Measurements from ENCODE around the gene IL21R. TPM values are rescaled to one million over a fixed set of nuclear protein-coding genes. Genes with fewer than 3 reads are reported as not detected.
A peak's percentile ranks its signal among the peaks of the same experiment; 100 is the strongest.

IL21R gene
- total RNA-seq, 3 donors from 2014 or later (not counting 1 experiment from before 2014, with no cell fraction given) = 24.3 to 45.7 (median 26.5) TPM

DNA sequence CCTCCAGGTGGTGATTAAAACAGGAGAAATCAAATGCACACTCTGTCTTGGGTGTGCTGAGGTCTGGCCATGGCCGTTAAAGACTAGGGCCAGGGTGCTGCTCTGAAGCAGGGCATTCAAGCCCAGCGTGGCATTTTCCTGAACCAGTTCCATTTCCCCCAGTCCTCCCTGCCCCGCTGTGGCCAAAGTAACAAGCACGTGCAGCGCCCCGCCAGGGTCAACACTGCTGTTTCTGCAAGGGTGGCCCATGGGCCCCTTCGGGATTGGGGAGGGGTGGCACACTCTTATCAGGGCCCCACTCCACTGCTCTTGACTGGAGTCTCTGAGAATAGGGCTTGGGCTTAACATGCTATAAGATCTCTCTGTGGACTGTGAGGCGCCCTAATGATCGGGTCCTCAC is 72.9 kb downstream of the IL21R start:
- Histone ChIP-seq H3K36me3 (ENCODE audit: control insufficient read depth, insufficient read depth, low read length) (peaks cover 73% of the 10 kb centered on the region), H3K4me1 (ENCODE audit: control insufficient read depth, insufficient read depth, low read length) (no peaks in the 10 kb centered on the region), H3K9me3 (ENCODE audit: control insufficient read depth, insufficient read depth, low read length) (no peaks in the 10 kb centered on the region), H3K4me3 (ENCODE audit: low read length) (no peak overlapping the region), H3K27me3 (ENCODE audit: control insufficient read depth, insufficient read depth, low read length) (no peaks in the 10 kb centered on the region), H3K27ac (ENCODE audit: low read length) (no peak overlapping the region)
- Mint-ChIP-seq H3K36me3 (peaks cover 50% of the 10 kb centered on the region), H3K9me3 (no peaks in the 10 kb centered on the region), H3K4me1 (peaks cover 0 to 13% of the 10 kb centered on the region in 2 donors), H3K27me3 (ENCODE audit: low read depth in 2 of 2) (no peaks in the 10 kb centered on the region), H3K4me3 (no peak overlapping the region), H3K27ac (peak overlapping the region in 1 of 2 donors; percentile 59)
- intact Hi-C loops (cut with micrococcal nuclease) = no loop called here
- WGBS (ENCODE audit: insufficient coverage) = 96% methylated on average over 9 of the region's 9 CpGs
- TF ChIP-seq, protein P1, sequence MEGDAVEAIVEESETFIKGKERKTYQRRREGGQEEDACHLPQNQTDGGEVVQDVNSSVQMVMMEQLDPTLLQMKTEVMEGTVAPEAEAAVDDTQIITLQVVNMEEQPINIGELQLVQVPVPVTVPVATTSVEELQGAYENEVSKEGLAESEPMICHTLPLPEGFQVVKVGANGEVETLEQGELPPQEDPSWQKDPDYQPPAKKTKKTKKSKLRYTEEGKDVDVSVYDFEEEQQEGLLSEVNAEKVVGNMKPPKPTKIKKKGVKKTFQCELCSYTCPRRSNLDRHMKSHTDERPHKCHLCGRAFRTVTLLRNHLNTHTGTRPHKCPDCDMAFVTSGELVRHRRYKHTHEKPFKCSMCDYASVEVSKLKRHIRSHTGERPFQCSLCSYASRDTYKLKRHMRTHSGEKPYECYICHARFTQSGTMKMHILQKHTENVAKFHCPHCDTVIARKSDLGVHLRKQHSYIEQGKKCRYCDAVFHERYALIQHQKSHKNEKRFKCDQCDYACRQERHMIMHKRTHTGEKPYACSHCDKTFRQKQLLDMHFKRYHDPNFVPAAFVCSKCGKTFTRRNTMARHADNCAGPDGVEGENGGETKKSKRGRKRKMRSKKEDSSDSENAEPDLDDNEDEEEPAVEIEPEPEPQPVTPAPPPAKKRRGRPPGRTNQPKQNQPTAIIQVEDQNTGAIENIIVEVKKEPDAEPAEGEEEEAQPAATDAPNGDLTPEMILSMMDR (IDR thresholded peaks at IDR 0.05) = no peak
- ATAC-seq = no peak
- no peak for DNase-seq

DNA sequence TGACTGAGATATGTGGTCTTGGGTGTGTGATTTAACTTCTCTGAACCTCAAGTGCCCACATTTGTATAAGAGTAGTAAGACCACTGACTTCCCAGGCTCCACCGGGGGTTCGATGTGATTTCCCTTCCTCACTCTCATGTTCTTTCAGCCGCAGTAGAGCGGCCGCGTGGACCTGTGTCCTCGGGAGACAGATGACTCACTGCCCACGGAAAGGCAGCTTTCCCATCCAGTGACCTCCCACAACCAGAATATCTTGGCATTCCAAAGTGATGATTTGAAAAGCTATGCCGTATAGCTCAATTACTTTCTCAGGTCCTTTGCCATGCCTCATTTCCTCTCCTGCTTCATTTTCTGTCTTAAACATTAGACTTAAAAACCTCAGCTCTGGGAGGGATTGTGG is 73.6 kb downstream of the IL21R start:
- intact Hi-C loops (cut with micrococcal nuclease) = no loop called here
- Histone ChIP-seq H3K36me3 (ENCODE audit: control insufficient read depth, insufficient read depth, low read length) (peaks cover 72% of the 10 kb centered on the region), H3K27me3 (ENCODE audit: control insufficient read depth, insufficient read depth, low read length) (no peaks in the 10 kb centered on the region), H3K9me3 (ENCODE audit: control insufficient read depth, insufficient read depth, low read length) (no peaks in the 10 kb centered on the region), H3K27ac (ENCODE audit: low read length) (no peak overlapping the region), H3K4me3 (ENCODE audit: low read length) (no peak overlapping the region), H3K4me1 (ENCODE audit: control insufficient read depth, insufficient read depth, low read length) (no peaks in the 10 kb centered on the region)
- peaks cover 44% of the 10 kb centered on the region for H3K36me3 Mint-ChIP-seq
- 95% methylated on average over 9 of the region's 9 CpGs for WGBS (ENCODE audit: insufficient coverage)
- ATAC-seq = no peak
- no peak for DNase-seq
- H3K4me1 Mint-ChIP-seq = peaks cover 0 to 13% of the 10 kb centered on the region in 2 donors
- no peak overlapping the region for H3K27ac Mint-ChIP-seq
- no peaks in the 10 kb centered on the region for H3K9me3 Mint-ChIP-seq
- H3K4me3 Mint-ChIP-seq = no peak overlapping the region
- H3K27me3 Mint-ChIP-seq (ENCODE audit: low read depth in 2 of 2) = no peaks in the 10 kb centered on the region
- TF ChIP-seq, protein P1 (IDR thresholded peaks at IDR 0.05) = no peak

DNA sequence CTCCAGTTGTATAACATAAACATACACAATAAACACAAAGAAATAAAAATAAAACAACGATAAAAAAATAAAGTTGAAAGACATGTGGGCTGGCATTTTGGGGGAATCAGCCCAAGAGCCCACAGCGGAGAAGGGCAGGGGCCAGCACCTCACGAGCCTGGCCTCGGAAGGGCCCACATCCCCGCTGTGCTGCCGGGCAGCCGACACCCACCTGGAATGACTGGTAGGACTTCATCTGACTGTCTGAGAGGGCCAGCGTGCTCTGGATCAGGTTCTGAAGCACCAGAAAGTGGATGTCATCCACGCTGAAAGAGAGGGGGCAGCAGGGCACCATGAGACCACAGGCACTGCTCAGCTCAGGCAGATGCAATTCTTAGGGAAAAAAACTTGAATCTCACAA is 74.3 kb downstream of the IL21R start:
- H3K9me3 Mint-ChIP-seq = no peaks in the 10 kb centered on the region
- H3K4me3 Mint-ChIP-seq = no peak overlapping the region
- H3K9me3 ChIP-seq (ENCODE audit: control insufficient read depth, insufficient read depth, low read length) = no peaks in the 10 kb centered on the region

DNA sequence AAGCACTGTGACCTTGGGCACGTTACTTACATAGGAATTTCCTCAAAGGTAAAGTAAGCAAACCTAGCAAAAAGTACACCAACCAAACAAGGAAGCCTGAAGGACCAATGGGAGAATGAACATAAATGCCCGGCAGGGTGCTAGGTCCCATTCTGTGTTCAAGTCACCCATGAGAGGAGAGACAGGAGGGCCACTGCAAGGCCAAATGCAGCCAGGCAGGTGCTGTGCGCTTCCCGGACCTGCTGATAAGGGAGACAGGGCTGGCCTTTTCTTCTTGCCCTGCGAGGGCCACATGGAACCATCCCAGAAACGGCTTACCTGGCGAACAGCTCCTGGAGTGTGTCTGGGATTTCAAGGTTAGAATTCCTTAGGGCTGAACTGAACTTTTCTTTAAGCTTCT is 78.8 kb downstream of the IL21R start:
- H3K9me3 ChIP-seq (ENCODE audit: control insufficient read depth, insufficient read depth, low read length) = no peaks in the 10 kb centered on the region
- TF ChIP-seq, protein P1 (IDR thresholded peaks at IDR 0.05) = no peak
- no peaks in the 10 kb centered on the region for H3K4me1 ChIP-seq (ENCODE audit: control insufficient read depth, insufficient read depth, low read length)
- Mint-ChIP-seq H3K9me3 (no peaks in the 10 kb centered on the region), H3K27me3 (ENCODE audit: low read depth in 2 of 2) (no peaks in the 10 kb centered on the region), H3K27ac (no peak overlapping the region), H3K4me1 (no peaks in the 10 kb centered on the region), H3K4me3 (no peak overlapping the region), H3K36me3 (peaks cover 57% of the 10 kb centered on the region)
- no peak overlapping the region for H3K4me3 ChIP-seq (ENCODE audit: low read length)
- no peak overlapping the region for H3K27ac ChIP-seq (ENCODE audit: low read length)
- DNase-seq (no peak), ATAC-seq (no peak)
- WGBS (ENCODE audit: insufficient coverage) = 92% methylated on average over 7 of the region's 7 CpGs
- peaks cover 76% of the 10 kb centered on the region for H3K36me3 ChIP-seq (ENCODE audit: control insufficient read depth, insufficient read depth, low read length)
- H3K27me3 ChIP-seq (ENCODE audit: control insufficient read depth, insufficient read depth, low read length) = no peaks in the 10 kb centered on the region
- intact Hi-C loops (cut with micrococcal nuclease) = no loop called here

More for the DNA sequence above, 74.3 kb downstream of the IL21R start:
- WGBS (ENCODE audit: insufficient coverage) = 98% methylated on average over 9 of the region's 9 CpGs
- no peaks in the 10 kb centered on the region for H3K4me1 ChIP-seq (ENCODE audit: control insufficient read depth, insufficient read depth, low read length)
- no peaks in the 10 kb centered on the region for H3K27me3 ChIP-seq (ENCODE audit: control insufficient read depth, insufficient read depth, low read length)
- no peak for ATAC-seq
- no peaks in the 10 kb centered on the region for H3K27me3 Mint-ChIP-seq (ENCODE audit: low read depth in 2 of 2)
- DNase-seq = no peak
- no peak overlapping the region for H3K27ac ChIP-seq (ENCODE audit: low read length)
- peaks cover 72% of the 10 kb centered on the region for H3K36me3 ChIP-seq (ENCODE audit: control insufficient read depth, insufficient read depth, low read length)
- intact Hi-C loops (cut with micrococcal nuclease) = no loop called here
- peaks cover 37% of the 10 kb centered on the region for H3K36me3 Mint-ChIP-seq
- H3K4me3 ChIP-seq (ENCODE audit: low read length) = no peak overlapping the region
- TF ChIP-seq, protein P1 (IDR thresholded peaks at IDR 0.05) = no peak
- no peak overlapping the region for H3K27ac Mint-ChIP-seq
- peaks cover 0 to 8% of the 10 kb centered on the region in 2 donors for H3K4me1 Mint-ChIP-seq
